ENCODE measurements around the gene PTRHD1.

PTRHD1 gene

GRCh38 chr2:24827321-24828237, 34.4 kb upstream of the PTRHD1 start:
- no peaks in the 10 kb centered on the region for H4K20me1 ChIP-seq (ENCODE audit: insufficient read depth, low read length)
- H3K27me3 ChIP-seq (ENCODE audit: low read depth, low read length) = no peaks in the 10 kb centered on the region
- no peak overlapping the region for H3K4me2 ChIP-seq (ENCODE audit: low read length)
- no peak overlapping the region for H3K9ac ChIP-seq (ENCODE audit: low read length)
- H3K4me1 ChIP-seq (ENCODE audit: low read length) = peaks cover 4% of the 10 kb centered on the region
- H3K4me3 ChIP-seq (ENCODE audit: low read length) = no peak overlapping the region
- H3K79me2 ChIP-seq (ENCODE audit: low read length) = no peaks in the 10 kb centered on the region
- H3K9me3 ChIP-seq (ENCODE audit: insufficient read depth, low read length) = no peaks in the 10 kb centered on the region
- H3K27ac ChIP-seq (ENCODE audit: low read length) = no peak overlapping the region
- TF ChIP-seq EZH2phosphoT487 (IDR thresholded peaks at IDR 0.05; ENCODE audit: low read depth) (no peak), CTCF (IDR thresholded peaks at IDR 0.05; ENCODE audit: low read depth, low read length) (peak; percentile 94)
- H2AFZ ChIP-seq (ENCODE audit: low read depth, low read length) = no peak overlapping the region
- H3K36me3 ChIP-seq (replicated peaks; ENCODE audit: low read depth, low read length) = peaks cover 55% of the 10 kb centered on the region

GRCh38 chr2:24826773-24827145, 33.6 kb upstream of the PTRHD1 start:
- Histone ChIP-seq H3K36me3 (replicated peaks; ENCODE audit: low read depth, low read length) (peaks cover 61% of the 10 kb centered on the region), H3K4me1 (ENCODE audit: low read length) (peaks cover 4% of the 10 kb centered on the region), H2AFZ (ENCODE audit: low read depth, low read length) (no peak overlapping the region), H3K27ac (ENCODE audit: low read length) (no peak overlapping the region), H3K4me2 (ENCODE audit: low read length) (no peak overlapping the region), H3K9me3 (ENCODE audit: insufficient read depth, low read length) (no peaks in the 10 kb centered on the region), H3K27me3 (ENCODE audit: low read depth, low read length) (no peaks in the 10 kb centered on the region), H3K9ac (ENCODE audit: low read length) (no peak overlapping the region), H3K79me2 (ENCODE audit: low read length) (no peaks in the 10 kb centered on the region), H3K4me3 (ENCODE audit: low read length) (no peak overlapping the region), H4K20me1 (ENCODE audit: insufficient read depth, low read length) (no peaks in the 10 kb centered on the region)
- TF ChIP-seq EZH2phosphoT487 (IDR thresholded peaks at IDR 0.05; ENCODE audit: low read depth) = no peak
- TF ChIP-seq CTCF (IDR thresholded peaks at IDR 0.05; ENCODE audit: low read depth, low read length) = no peak

- Histone ChIP-seq H3K4me3 (ENCODE audit: low read length) (no peak overlapping the region), H3K4me2 (ENCODE audit: low read length) (no peak overlapping the region), H3K27ac (ENCODE audit: low read length) (no peak overlapping the region), H3K36me3 (replicated peaks; ENCODE audit: low read depth, low read length) (peaks cover 63% of the 10 kb centered on the region), H3K27me3 (ENCODE audit: low read depth, low read length) (no peaks in the 10 kb centered on the region), H4K20me1 (ENCODE audit: insufficient read depth, low read length) (no peaks in the 10 kb centered on the region), H3K4me1 (ENCODE audit: low read length) (peaks cover 4% of the 10 kb centered on the region), H3K9me3 (ENCODE audit: insufficient read depth, low read length) (no peaks in the 10 kb centered on the region), H3K9ac (ENCODE audit: low read length) (no peak overlapping the region), H3K79me2 (ENCODE audit: low read length) (no peaks in the 10 kb centered on the region), H2AFZ (ENCODE audit: low read depth, low read length) (no peak overlapping the region)
- no peak for TF ChIP-seq CTCF (IDR thresholded peaks at IDR 0.05; ENCODE audit: low read depth, low read length)
- TF ChIP-seq EZH2phosphoT487 (IDR thresholded peaks at IDR 0.05; ENCODE audit: low read depth) = no peak
Measured at GRCh38 chr2:24825883-24826772, 32.9 kb upstream of the PTRHD1 start.

Data from OCI-LY3 (cell line).